HG03108 (cell line): ENCODE data around the gene PANK3.
"Not testable (repeated sequence)": the region's sequence is repeated elsewhere in the genome, so short reads cannot be mapped to it uniquely, and the experiment has no call there.

Experiments
- ATAC-seq: cut with Tn5 transposase; IDR thresholded peaks from one replicate; pipeline ENCODE4 v1.9.1; 2021; ENCODE audit warnings: moderate library complexity; ENCODE audit not compliant: unreplicated experiment

The PANK3 gene

DNA sequence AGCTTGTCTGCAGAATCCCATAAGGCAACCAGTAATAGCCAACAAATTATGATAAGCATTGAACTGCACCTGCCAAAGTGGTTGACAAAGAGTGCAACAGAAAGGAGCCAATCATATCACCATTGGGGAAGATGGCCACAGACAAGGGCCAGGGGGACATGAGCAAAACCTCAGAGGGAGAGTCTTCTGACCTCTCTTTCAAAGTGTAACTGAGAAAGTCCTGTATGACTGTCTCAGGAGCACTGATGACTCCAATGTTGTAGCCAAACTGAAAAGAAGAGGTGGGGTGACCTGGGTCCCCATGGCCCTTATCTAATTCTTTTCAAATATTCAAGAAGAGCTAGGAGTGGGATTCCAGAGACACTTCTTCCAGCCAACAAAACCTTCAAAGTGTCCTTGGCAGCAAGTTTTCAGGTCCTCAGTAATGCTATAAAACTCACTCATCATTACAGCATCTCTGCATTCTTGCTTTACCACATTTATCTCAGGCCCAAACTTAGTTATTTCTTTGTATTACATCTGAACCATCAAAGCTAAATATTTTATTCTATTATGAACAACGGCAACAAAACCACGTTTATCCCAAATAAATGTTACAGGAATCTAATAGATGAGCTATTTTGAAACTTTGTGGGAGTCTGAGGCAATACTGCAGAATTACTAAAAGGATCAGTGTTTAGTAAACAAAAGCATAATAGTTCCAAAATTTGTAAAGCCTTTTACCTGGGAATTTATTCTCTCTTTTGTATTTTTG is 25.6 kb downstream of the PANK3 start:
- ATAC-seq: no peak

- ATAC-seq: no peak
Measured at GRCh38 chr5:168552146-168552545, 27.0 kb downstream of the PANK3 start.

- ATAC-seq: no peak
Measured at GRCh38 chr5:168550656-168551055, 28.5 kb downstream of the PANK3 start.

GRCh38 chr5:168549554-168549953 is 29.6 kb downstream of the PANK3 start:
- no peak for ATAC-seq

DNA sequence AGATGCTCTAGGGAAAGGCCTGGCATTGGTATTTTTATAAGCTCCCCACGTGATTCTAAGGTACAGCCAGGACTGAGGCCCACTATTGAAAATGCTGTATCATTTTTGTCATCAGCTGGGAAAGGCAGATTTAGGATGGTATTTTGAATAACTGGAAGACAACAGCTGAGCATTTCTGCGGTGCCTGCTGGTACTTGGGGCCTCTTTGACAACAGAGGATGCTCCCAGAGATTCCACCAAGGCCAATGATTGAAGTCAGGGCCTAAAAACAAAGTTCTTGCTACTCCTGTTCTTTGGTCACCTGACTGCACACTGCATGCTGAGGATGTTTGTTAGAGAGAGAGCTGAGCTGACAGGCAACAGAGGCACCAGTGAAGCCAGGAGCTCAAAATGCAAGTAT is 42.0 kb downstream of the PANK3 start:
- no peak for ATAC-seq

DNA sequence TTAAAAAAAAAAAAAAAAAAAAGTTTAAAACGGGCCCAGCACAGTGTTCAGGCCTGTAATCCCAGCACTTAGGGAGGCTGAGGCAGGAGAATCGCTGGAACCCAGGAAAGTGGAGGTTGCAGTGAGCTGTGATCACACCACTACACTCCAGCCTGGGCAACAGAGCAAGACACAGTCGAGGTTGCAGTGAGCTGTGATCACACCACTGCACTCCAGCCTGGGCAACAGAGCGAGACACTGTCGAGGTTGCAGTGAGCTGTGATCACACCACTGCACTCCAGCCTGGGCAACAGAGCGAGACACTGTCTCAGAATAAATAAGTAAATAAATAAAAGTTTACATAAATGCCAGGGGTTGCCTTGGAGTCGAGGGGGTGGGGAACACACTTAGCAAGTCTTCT is 44.8 kb downstream of the PANK3 start:
- ATAC-seq: not testable (repeated sequence)

DNA sequence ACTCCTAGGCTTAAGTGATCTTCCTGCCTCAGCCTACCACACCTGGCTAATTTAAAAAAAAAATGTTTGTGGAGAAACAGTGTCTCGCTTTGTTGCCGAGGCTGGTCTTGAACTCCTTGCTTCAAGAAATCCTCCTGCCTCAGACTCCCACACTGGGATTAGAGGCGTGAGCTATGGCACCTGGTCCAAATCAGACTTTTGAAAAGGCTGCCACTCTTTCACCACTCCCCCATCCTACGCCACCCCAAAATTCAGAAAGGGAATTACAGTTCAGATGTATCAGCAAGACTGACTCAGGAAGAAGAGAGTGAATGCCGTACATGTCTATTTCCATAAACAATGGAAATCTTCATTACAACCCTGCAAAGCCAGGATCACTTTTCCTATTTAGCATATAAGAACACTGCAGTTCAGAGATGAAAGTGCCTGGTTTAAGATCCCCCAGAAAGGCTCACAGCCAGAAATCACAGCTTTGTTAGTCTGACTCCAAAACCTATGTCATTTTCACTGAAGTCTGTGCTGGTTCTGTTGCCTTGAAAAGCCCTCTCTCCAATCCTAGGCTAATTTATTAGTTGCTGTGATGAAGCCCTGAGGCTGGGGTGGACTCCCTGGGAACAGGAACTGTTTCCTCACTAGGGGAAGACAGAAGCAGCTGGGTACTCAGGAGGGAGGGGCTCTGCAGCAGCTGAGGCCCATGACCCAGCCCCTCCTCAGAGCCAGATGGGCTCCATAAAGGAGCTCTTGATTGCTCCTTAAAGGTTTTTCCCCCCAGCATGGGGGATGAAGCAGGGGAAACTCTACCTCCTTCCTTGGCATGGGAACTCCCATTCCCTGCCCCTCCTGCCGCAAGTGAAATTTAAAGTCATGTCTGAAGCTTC is 46.9 kb downstream of the PANK3 start:
- no peak for ATAC-seq

DNA sequence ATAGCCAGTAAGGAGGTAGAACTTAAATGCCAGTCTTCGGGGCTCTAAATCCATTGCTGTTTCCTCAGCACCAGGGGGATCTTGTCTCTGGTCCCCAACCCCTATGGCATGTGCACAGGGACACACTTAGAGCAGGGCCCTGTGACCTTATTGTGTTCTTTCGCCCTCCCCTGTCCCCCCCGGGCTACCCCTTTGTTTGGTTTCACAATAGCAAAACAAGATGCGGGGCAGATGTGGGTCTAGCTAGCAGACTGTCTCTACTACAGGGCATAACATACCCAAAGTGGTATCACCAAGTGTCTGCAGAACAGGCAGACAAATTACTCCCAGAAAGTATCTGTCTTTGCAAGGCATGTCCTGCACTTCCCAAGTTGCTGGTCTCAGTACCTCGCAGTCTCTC is 48.0 kb downstream of the PANK3 start:
- ATAC-seq: no peak

- no peak for ATAC-seq
Measured at GRCh38 chr5:168530621-168531150, 48.5 kb downstream of the PANK3 start.

DNA sequence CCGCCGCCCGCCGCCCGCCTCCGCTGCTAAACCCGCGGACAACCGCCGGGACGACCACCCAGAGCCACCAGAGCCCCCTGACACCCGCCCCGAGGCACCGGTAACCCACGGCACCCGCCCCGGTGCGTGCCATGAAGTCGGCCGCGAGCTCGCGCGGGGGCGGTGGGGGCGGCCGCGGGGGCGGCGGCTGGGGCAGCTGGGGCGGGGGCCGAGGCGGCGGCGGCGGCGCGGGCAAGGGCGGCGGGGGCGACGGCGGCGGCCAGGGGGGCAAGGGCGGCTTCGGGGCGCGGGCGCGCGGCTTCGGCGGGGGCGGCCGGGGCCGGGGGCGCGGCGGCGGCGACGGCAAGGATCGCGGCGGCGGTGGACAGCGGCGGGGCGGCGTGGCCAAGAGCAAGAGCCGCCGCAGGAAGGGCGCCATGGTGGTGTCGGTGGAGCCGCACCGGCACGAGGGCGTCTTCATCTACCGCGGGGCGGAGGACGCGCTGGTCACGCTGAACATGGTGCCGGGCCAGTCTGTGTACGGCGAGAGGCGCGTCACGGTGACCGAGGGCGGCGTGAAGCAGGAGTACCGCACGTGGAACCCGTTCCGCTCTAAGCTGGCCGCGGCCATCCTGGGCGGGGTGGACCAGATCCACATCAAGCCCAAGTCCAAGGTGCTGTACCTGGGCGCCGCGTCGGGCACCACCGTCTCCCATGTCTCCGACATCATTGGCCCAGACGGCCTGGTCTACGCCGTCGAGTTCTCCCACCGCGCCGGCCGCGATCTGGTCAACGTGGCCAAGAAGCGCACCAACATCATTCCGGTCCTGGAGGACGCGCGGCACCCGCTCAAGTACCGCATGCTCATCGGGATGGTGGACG is 49.6 kb downstream of the PANK3 start:
- no peak for ATAC-seq

DNA sequence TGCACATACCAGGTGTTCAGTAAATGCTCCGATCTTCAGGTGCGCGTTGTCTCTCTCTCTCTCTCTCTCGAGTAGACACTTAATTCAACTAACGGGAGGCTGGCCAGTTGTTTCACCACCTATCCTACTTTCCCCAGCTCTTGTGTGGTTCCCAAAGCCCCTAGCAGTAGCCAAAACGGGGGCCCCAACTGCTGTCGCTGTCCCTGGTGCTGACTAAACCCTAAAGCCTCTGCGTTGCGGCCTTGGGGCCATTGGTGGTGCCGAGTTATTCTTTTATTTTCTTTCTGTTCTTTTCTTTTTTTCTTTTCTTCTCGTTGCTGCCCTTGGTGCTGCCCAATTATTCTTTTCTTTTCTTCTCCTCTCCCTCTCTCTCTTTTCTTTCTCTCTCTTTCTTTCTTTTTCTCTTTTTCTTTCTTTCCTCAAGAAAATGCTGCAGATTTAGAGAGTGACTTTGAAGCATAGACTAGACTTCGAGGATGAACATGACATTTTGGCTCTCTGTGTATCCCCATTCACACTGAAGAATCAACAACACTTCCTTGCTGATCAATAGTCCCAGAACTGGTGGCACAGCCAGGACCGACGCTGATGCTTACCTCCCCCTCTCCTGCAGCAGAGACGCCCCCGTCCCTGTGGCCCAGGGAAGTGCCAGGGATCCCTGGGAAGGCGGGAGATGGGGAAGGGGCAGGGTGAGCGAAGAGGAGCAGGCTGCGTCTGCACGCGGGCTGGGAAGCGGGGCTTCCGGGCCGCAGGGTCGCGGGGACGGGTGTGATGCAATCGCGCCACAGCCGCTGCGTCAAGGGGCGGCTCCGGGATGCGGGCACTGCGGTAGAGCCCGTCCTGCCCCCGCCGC is 50.4 kb downstream of the PANK3 start, which contains the start of gene FBLL1:
FBLL1 (plus strand) TSS at position 785 of the 853 bp plus-strand sequence. CDS start 200 bp downstream, outside the sequence.
- ATAC-seq: no peak

- no peak for ATAC-seq
Measured at GRCh38 chr5:168527756-168528295, 51.3 kb downstream of the PANK3 start.

- no peak for ATAC-seq
Measured at GRCh38 chr5:168525856-168526255, 53.3 kb downstream of the PANK3 start.

GRCh38 chr5:168513861-168514428 is 65.2 kb downstream of the PANK3 start:
- no peak for ATAC-seq

DNA sequence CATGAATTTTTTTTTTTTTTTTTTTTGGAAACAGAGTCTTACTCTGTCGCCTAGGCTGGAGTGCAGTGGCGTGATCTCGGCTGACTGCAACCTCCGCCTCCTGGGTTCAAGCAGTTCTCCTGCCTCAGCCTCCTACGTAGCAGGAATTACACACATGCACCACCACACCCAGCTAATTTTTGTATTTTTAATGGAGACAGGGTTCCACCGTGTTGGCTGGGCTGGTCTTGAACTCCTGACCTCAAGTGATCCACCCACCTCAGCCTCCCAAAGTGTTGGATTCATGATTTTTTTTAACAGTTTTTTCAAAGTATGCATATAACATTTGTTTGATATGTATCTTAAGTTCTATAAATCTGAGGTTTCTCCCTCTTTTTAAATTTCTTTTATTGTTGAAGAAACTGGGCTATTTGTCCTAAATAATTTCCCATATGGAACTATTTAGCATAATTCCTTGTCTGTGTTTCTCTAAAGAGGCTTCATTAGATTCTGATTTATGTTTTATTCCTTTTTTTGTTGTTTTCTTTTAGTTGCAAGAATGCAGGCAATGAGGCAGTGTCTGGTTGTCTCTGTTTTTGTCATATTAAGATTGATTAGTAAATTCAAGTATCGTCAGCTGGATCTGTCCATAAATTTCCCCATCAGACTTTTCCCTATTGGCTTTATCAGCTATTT is 76.5 kb downstream of the PANK3 start:
- no peak for ATAC-seq
